HEK293 (cell line): ENCODE measurements around the gene MOB2.
"Not testable (repeated sequence)": the region's sequence is repeated elsewhere in the genome, so short reads cannot be mapped to it uniquely, and the experiment has no call there.

Source experiments
- CTCF ChIA-PET: fragments of 350-600 bp; formaldehyde crosslinking; extraction: SDS; loops from one replicate; lab custom pipeline; 2021; ENCODE audit warnings: antibody characterized with exemption; lab: Yijun Ruan, JAX
- POLR2A ChIA-PET: fragments of 300-600 bp; formaldehyde crosslinking; extraction: SDS; loops from one replicate; lab custom pipeline; 2020; ENCODE audit warnings: antibody characterized with exemption, inconsistent platforms; lab: Yijun Ruan, JAX
- H3K27ac ChIP-seq: fragments of 200-500 bp; sonication (Bioruptor generic); 2 replicates; pipeline ENCODE4 v1.5.1; 2014; ENCODE audit warnings: low read depth, low read length, control low read depth, inconsistent platforms; ENCODE audit errors: extremely low read depth
- H3K36me3 ChIP-seq, 2 experiments: fragments of 200-500 bp in 1 of 2; sonication (Bioruptor generic) in 1 of 2; 1 replicate in 1 of 2; 2 replicates in 1 of 2; pipeline ENCODE4 v1.5.1; 2014 to 2017; ENCODE audit warnings: inconsistent platforms in 2 of 2, low read length in 2 of 2; ENCODE audit not compliant: control insufficient read depth in 2 of 2, insufficient read depth in 1 of 2
- H3K4me1 ChIP-seq: fragments of 200-500 bp; sonication (Bioruptor generic); 2 replicates; pipeline ENCODE4 v1.5.1; 2014; ENCODE audit warnings: mild to moderate bottlenecking, low read length, inconsistent platforms; ENCODE audit not compliant: control insufficient read depth, insufficient read depth
- H3K4me3 ChIP-seq: 2 replicates; pipeline ENCODE4 v1.5.1; 2011; ENCODE audit warnings: low read depth, mild to moderate bottlenecking, control low read depth, low read length, moderate library complexity
- H3K9me3 ChIP-seq: fragments of 200-500 bp; sonication (Bioruptor generic); 2 replicates; pipeline ENCODE4 v1.5.1; 2014; ENCODE audit warnings: low read depth, low read length, inconsistent platforms; ENCODE audit not compliant: control insufficient read depth, insufficient read depth
- GLI4 ChIP-seq: fragments of 450-650 bp; formaldehyde crosslinking; IDR thresholded peaks from 2 replicates; pipeline ENCODE4 v1.5.1; 2016; ENCODE audit warnings: missing biosample characterization, missing genetic modification characterization
- SP2 ChIP-seq: fragments of 450-650 bp; formaldehyde crosslinking; IDR thresholded peaks from 2 replicates; pipeline ENCODE4 v1.5.1; 2016; ENCODE audit warnings: missing biosample characterization, missing genetic modification characterization
- ZBTB7A ChIP-seq: fragments of 450-650 bp; formaldehyde crosslinking; IDR thresholded peaks from 2 replicates; pipeline ENCODE4 v1.5.1; 2016; ENCODE audit warnings: low read depth, missing biosample characterization, missing genetic modification characterization
- ZEB2 ChIP-seq: fragments of 450-650 bp; formaldehyde crosslinking; IDR thresholded peaks from 2 replicates; pipeline ENCODE4 v1.5.1; 2016; ENCODE audit warnings: missing biosample characterization, missing genetic modification characterization
- ZNF19 ChIP-seq: fragments of 450-650 bp; formaldehyde crosslinking; IDR thresholded peaks from 2 replicates; pipeline ENCODE4; 2016; ENCODE audit warnings: missing biosample characterization, missing genetic modification characterization, low read depth
- ZNF274 ChIP-seq, 2 experiments: fragments of 200-500 bp in 1 of 2; fragments of 450-650 bp in 1 of 2; sonication (Bioruptor generic) in 1 of 2; formaldehyde crosslinking in 1 of 2; IDR thresholded peaks; 2 replicates each; pipeline versions ENCODE4 v1.5.1 to v1.6.1; 2014 to 2016; ENCODE audit warnings: borderline replicate concordance in 1 of 2, inconsistent platforms in 1 of 2, low read length in 1 of 2, missing biosample characterization in 1 of 2, missing genetic modification characterization in 1 of 2
- ZNF341 ChIP-seq: fragments of 450-650 bp; formaldehyde crosslinking; IDR thresholded peaks from 2 replicates; pipeline ENCODE4; 2016; ENCODE audit warnings: low read depth, missing biosample characterization, missing genetic modification characterization
- ZNF416 ChIP-seq: fragments of 450-650 bp; formaldehyde crosslinking; IDR thresholded peaks from 2 replicates; pipeline ENCODE4 v1.5.1; 2016; ENCODE audit warnings: missing biosample characterization, missing genetic modification characterization
- ZNF423 ChIP-seq: fragments of 450-650 bp; formaldehyde crosslinking; IDR thresholded peaks from 2 replicates; pipeline ENCODE4 v1.5.1; 2016; ENCODE audit warnings: missing biosample characterization, missing genetic modification characterization
- ZNF529 ChIP-seq: fragments of 450-650 bp; formaldehyde crosslinking; IDR thresholded peaks from 2 replicates; pipeline ENCODE4 v1.5.1; 2017; ENCODE audit warnings: missing genetic modification characterization, missing biosample characterization; ENCODE audit not compliant: insufficient replicate concordance
- ZNF561 ChIP-seq: fragments of 450-650 bp; IDR thresholded peaks from 2 replicates; pipeline ENCODE4 v1.5.1; 2018; ENCODE audit warnings: missing biosample characterization, missing genetic modification characterization, borderline replicate concordance
- ZNF596 ChIP-seq: fragments of 450-650 bp; IDR thresholded peaks from 2 replicates; pipeline ENCODE4 v1.5.0; 2018; ENCODE audit warnings: missing biosample characterization, mild to moderate bottlenecking, missing genetic modification characterization, moderate library complexity
- ZNF600 ChIP-seq: fragments of 450-650 bp; formaldehyde crosslinking; IDR thresholded peaks from 2 replicates; pipeline ENCODE4 v1.5.1; 2016; ENCODE audit warnings: missing biosample characterization, missing genetic modification characterization
- ZNF621 ChIP-seq: fragments of 450-650 bp; formaldehyde crosslinking; IDR thresholded peaks from 2 replicates; pipeline ENCODE4 v1.5.1; 2017; ENCODE audit warnings: missing biosample characterization, missing genetic modification characterization
- ZNF624 ChIP-seq: fragments of 450-650 bp; formaldehyde crosslinking; IDR thresholded peaks from 2 replicates; pipeline ENCODE4 v1.5.1; 2017; ENCODE audit warnings: missing biosample characterization, missing genetic modification characterization
- ZNF658 ChIP-seq: fragments of 450-650 bp; formaldehyde crosslinking; IDR thresholded peaks from 2 replicates; pipeline ENCODE4; 2016; ENCODE audit warnings: missing biosample characterization, missing genetic modification characterization
- ZNF701 ChIP-seq: fragments of 450-650 bp; formaldehyde crosslinking; IDR thresholded peaks from 2 replicates; pipeline ENCODE4 v1.5.1; 2016; ENCODE audit warnings: missing biosample characterization, missing genetic modification characterization
- ZNF777 ChIP-seq: fragments of 450-650 bp; formaldehyde crosslinking; IDR thresholded peaks from 2 replicates; pipeline ENCODE4 v1.5.1; 2017; ENCODE audit warnings: missing biosample characterization, missing genetic modification characterization, borderline replicate concordance
- TF ChIP-seq, protein P1 (sequence below): fragments of 450-650 bp; formaldehyde crosslinking; conservative IDR thresholded peaks from 2 replicates; pipeline ENCODE4 v1.5.1; 2016; ENCODE audit warnings: low read depth, missing biosample characterization, missing genetic modification characterization
- TF ChIP-seq, protein P2 (sequence below): fragments of 450-650 bp; formaldehyde crosslinking; IDR thresholded peaks from 2 replicates; pipeline ENCODE4 v1.5.1; 2017; ENCODE audit warnings: missing biosample characterization, missing genetic modification characterization

MOB2 gene

DNA sequence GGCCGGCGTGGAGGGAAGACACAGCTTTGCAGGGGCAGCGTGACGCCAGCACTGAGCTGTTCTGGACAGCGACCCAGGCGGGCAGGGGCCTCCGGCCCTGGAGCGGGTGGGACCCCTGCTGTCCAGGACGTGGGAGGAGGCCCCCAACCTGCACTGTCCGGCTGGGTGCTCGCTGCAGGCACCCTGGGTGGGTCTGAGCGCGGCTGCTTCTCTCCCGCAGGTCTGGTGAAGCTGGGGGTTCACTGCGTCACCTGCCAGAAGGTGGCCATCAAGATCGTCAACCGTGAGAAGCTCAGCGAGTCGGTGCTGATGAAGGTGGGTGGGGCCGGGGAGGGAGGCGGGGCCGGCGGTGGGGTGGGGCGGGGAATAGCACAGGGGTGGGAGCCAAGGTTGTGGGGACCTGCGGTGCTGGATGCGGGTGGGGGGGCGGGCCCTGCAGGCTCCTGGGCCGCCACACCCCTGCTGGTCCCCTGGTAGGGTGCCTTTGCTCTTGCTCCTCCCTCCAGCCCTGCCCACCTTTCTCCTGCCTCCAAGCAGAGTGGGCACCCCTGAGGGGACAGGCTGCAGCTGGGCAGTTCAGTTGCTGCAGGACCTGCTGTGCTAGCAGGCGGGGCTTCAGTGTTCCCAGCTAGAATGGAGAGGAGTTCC lies 50.6 kb downstream of the MOB2 start (continued):
- TF ChIP-seq ZNF600, result peak; percentile 71
- no peak for TF ChIP-seq ZNF777
- TF ChIP-seq, protein P1, sequence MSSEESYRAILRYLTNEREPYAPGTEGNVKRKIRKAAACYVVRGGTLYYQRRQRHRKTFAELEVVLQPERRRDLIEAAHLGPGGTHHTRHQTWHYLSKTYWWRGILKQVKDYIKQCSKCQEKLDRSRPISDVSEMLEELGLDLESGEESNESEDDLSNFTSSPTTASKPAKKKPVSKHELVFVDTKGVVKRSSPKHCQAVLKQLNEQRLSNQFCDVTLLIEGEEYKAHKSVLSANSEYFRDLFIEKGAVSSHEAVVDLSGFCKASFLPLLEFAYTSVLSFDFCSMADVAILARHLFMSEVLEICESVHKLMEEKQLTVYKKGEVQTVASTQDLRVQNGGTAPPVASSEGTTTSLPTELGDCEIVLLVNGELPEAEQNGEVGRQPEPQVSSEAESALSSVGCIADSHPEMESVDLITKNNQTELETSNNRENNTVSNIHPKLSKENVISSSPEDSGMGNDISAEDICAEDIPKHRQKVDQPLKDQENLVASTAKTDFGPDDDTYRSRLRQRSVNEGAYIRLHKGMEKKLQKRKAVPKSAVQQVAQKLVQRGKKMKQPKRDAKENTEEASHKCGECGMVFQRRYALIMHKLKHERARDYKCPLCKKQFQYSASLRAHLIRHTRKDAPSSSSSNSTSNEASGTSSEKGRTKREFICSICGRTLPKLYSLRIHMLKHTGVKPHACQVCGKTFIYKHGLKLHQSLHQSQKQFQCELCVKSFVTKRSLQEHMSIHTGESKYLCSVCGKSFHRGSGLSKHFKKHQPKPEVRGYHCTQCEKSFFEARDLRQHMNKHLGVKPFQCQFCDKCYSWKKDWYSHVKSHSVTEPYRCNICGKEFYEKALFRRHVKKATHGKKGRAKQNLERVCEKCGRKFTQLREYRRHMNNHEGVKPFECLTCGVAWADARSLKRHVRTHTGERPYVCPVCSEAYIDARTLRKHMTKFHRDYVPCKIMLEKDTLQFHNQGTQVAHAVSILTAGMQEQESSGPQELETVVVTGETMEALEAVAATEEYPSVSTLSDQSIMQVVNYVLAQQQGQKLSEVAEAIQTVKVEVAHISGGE (tag by site-specific recombination), result no peak
- TF ChIP-seq, protein P2, sequence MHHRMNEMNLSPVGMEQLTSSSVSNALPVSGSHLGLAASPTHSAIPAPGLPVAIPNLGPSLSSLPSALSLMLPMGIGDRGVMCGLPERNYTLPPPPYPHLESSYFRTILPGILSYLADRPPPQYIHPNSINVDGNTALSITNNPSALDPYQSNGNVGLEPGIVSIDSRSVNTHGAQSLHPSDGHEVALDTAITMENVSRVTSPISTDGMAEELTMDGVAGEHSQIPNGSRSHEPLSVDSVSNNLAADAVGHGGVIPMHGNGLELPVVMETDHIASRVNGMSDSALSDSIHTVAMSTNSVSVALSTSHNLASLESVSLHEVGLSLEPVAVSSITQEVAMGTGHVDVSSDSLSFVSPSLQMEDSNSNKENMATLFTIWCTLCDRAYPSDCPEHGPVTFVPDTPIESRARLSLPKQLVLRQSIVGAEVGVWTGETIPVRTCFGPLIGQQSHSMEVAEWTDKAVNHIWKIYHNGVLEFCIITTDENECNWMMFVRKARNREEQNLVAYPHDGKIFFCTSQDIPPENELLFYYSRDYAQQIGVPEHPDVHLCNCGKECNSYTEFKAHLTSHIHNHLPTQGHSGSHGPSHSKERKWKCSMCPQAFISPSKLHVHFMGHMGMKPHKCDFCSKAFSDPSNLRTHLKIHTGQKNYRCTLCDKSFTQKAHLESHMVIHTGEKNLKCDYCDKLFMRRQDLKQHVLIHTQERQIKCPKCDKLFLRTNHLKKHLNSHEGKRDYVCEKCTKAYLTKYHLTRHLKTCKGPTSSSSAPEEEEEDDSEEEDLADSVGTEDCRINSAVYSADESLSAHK (tag by site-specific recombination), result no peak
- no peak for TF ChIP-seq ZNF621
- TF ChIP-seq ZNF416 (tag by site-specific recombination), result no peak
- peak; percentile 18; the same call in 1 of the 2 replicates for TF ChIP-seq SP2 (tag by site-specific recombination)
- TF ChIP-seq ZNF274 (IDR thresholded peaks at IDR 0.05; ENCODE audit: low read length), result no peak
- TF ChIP-seq ZNF274 (tag by site-specific recombination; IDR thresholded peaks at IDR 0.05; ENCODE audit: borderline replicate concordance), result no peak
- TF ChIP-seq ZEB2 (tag by site-specific recombination), result no peak
- TF ChIP-seq ZNF19 (tag by site-specific recombination), result no peak
- TF ChIP-seq GLI4 (tag by site-specific recombination), result no peak
- no peak for TF ChIP-seq ZNF658 (tag by site-specific recombination)
- TF ChIP-seq ZNF341 (tag by site-specific recombination), result no peak
- no peak for TF ChIP-seq ZNF624 (tag by site-specific recombination)
- no peak for TF ChIP-seq ZNF596
- no peak for TF ChIP-seq ZNF701
- no peak for TF ChIP-seq ZNF561 (tag by site-specific recombination)
- no peak for TF ChIP-seq ZNF529 (tag by site-specific recombination)

DNA sequence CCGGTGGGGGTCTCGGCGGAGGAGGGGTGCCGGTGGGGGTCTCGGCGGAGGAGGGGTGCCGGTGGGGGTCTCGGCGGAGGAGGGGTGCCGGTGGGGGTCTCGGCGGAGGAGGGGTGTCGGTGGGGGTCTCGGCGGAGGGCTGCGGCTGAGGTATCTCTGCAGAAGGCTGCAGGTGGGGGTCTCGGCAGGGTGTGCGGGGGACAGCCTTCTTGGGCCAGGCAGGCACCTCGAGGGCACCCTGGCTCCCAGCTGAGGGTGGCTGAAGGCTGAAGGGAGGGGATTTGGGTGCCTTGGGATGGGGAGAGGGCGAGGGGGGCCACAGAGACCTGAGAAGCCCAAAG lies 51.1 kb downstream of the MOB2 start:
- CTCF ChIA-PET, H3K4me1 ChIP-seq: not testable (repeated sequence)

More for the DNA sequence above, 51.1 kb downstream of the MOB2 start:
- peaks cover 0 to 11% of the 10 kb centered on the region in 2 experiments; a peak in 1 of 3 replicates for H3K36me3 ChIP-seq
- H3K9me3 ChIP-seq, H3K27ac ChIP-seq, H3K4me3 ChIP-seq, POLR2A ChIA-PET: not testable (repeated sequence)
- TF ChIP-seq ZNF423 (tag by site-specific recombination) (0 out of 2 replicates have a peak, but pooled peaks have one; percentile 28), ZBTB7A (tag by site-specific recombination) (peak; percentile 74; the same call in 1 of the 2 replicates)
